GM23248 (cell line): ENCODE measurements around the gene BICD1. TPM values are rescaled to one million over a fixed set of nuclear protein-coding genes. Genes with fewer than 3 reads are reported as not detected.
A peak's percentile ranks its signal among the peaks of the same experiment; 100 is the strongest.

ENCODE experiments used
- DNase-seq: peaks from one replicate; pipeline ENCODE4 v3.0.0-alpha.2; 2015
- H2AFZ ChIP-seq: fragments of 200-600 bp; sonication (generic); 2 replicates; pipeline ENCODE4 v1.6.1; 2016; ENCODE audit warnings: antibody characterized with exemption
- H3F3A ChIP-seq: fragments of 200-600 bp; sonication (generic); 2 replicates; pipeline ENCODE4 v1.6.1; 2016; ENCODE audit warnings: mild to moderate bottlenecking, antibody characterized with exemption, mixed run types; ENCODE audit not compliant: insufficient read depth
- H3K27ac ChIP-seq: fragments of 200-600 bp; sonication (generic); 2 replicates; pipeline ENCODE4 v1.5.1; 2016; ENCODE audit warnings: mild to moderate bottlenecking
- H3K27me3 ChIP-seq: fragments of 200-600 bp; sonication (generic); replicated peaks from 2 replicates; pipeline ENCODE4 v1.6.1; 2016; ENCODE audit warnings: mild to moderate bottlenecking; ENCODE audit not compliant: insufficient read depth
- H3K36me3 ChIP-seq: fragments of 200-600 bp; sonication (generic); 2 replicates; pipeline ENCODE4 v1.6.1; 2016; ENCODE audit warnings: low read depth, mild to moderate bottlenecking
- H3K4me1 ChIP-seq: fragments of 200-600 bp; sonication (generic); 2 replicates; pipeline ENCODE4 v1.6.1; 2016; ENCODE audit warnings: mild to moderate bottlenecking; ENCODE audit not compliant: insufficient read depth
- H3K4me2 ChIP-seq: fragments of 200-600 bp; sonication (generic); one replicate; pipeline ENCODE4 v1.6.1; 2016; ENCODE audit warnings: mild to moderate bottlenecking; ENCODE audit not compliant: unreplicated experiment
- H3K4me3 ChIP-seq: fragments of 200-600 bp; sonication (generic); 2 replicates; pipeline ENCODE4 v1.5.1; 2016; ENCODE audit warnings: mild to moderate bottlenecking
- H3K79me2 ChIP-seq: fragments of 200-600 bp; sonication (generic); 2 replicates; pipeline ENCODE4 v1.6.1; 2016; ENCODE audit warnings: mild to moderate bottlenecking; ENCODE audit not compliant: insufficient read depth
- H3K9ac ChIP-seq: fragments of 200-600 bp; sonication (generic); 2 replicates; pipeline ENCODE4 v1.6.1; 2016; ENCODE audit warnings: mild to moderate bottlenecking
- H3K9me2 ChIP-seq: fragments of 200-600 bp; sonication (generic); 2 replicates; pipeline ENCODE4 v1.6.1; 2016; ENCODE audit warnings: mixed run types, mild to moderate bottlenecking, moderate library complexity; ENCODE audit not compliant: insufficient read depth
- H3K9me3 ChIP-seq: fragments of 200-600 bp; sonication (generic); one replicate; pipeline ENCODE4 v1.6.1; 2017; ENCODE audit warnings: low read depth
- H4K20me1 ChIP-seq: fragments of 200-600 bp; sonication (generic); 2 replicates; pipeline ENCODE4 v1.6.0; 2016; ENCODE audit not compliant: insufficient read depth
- EZH2 ChIP-seq: fragments of 200-600 bp; sonication (generic); IDR thresholded peaks from 2 replicates; pipeline ENCODE4 v1.6.1; 2018; ENCODE audit warnings: antibody characterized with exemption, mild to moderate bottlenecking; ENCODE audit not compliant: insufficient read depth, poor library complexity, severe bottlenecking
- EZH2phosphoT487 ChIP-seq: fragments of 200-600 bp; sonication (generic); IDR thresholded peaks from 2 replicates; pipeline ENCODE4 v1.6.1; 2018; ENCODE audit warnings: antibody characterized with exemption, moderate library complexity, mild to moderate bottlenecking, low read depth; ENCODE audit not compliant: insufficient read depth
- WGBS, 2 experiments: methylation state at CpG; one replicate each; pipeline ENCODE4 v1.1.6; 2015 to 2017; ENCODE audit warnings: low lambda C conversion rate in 2 of 2, low coverage in 1 of 2; ENCODE audit errors: missing lambda C conversion rate in 2 of 2; 5-methylcytosine and 5-hydroxymethylcytosine counted together
- in situ Hi-C: fragments of 300-500 bp; cut with MboI; formaldehyde crosslinking; loops from 2 replicates; pipeline ENCODE4 v1.15.0; 2020
- polyA plus RNA-seq: library from polyadenylated mRNA; unstranded; fragments of >200 nt; fragmentation: Nextera tagmentation; extraction: Ambion mirVana; gene quantifications from 2 replicates; pipeline ENCODE4 v1.2.1, GENCODE V29; 2016
- total RNA-seq: library from RNA; depleted of rRNA; stranded (reverse); fragments of >200 nt; shearing (Covaris generic); gene quantifications from 2 replicates; pipeline ENCODE4 v1.2.3, GENCODE V29; 2014

The BICD1 gene
- total and polyA plus RNA-seq, 2 experiments from 2014 or later, result 9.7 to 20.6 TPM

GRCh38 chr12:32332446-32332845, 225.8 kb downstream of the BICD1 start:
- no peaks in the 10 kb centered on the region for H3F3A ChIP-seq
- no peaks in the 10 kb centered on the region for H3K9me2 ChIP-seq
- TF ChIP-seq EZH2phosphoT487 (no peak), EZH2 (no peak)
- no peaks in the 10 kb centered on the region for H3K4me1 ChIP-seq
- H3K79me2 ChIP-seq, result peaks cover 12% of the 10 kb centered on the region; the same call in 1 of the 2 replicates
- H3K9me3 ChIP-seq, result no peaks in the 10 kb centered on the region
- no peak for DNase-seq
- no peak overlapping the region for H2AFZ ChIP-seq
- H3K36me3 ChIP-seq, result peaks cover 30% of the 10 kb centered on the region; the same call in 1 of the 2 replicates
- no peak overlapping the region for H3K4me3 ChIP-seq
- no peaks in the 10 kb centered on the region for H4K20me1 ChIP-seq
- WGBS, 2 experiments, result 96 to 98% methylated on average over 3 of the region's 3 CpGs
- H3K27ac ChIP-seq, result no peak overlapping the region
- H3K4me2 ChIP-seq, result no peak overlapping the region
- no peak overlapping the region for H3K9ac ChIP-seq
- in situ Hi-C loops, result no loop called here
- H3K27me3 ChIP-seq, result no peaks in the 10 kb centered on the region

- H3K27me3 ChIP-seq, result no peaks in the 10 kb centered on the region
- no peaks in the 10 kb centered on the region for H4K20me1 ChIP-seq
- H3K9me3 ChIP-seq, result no peaks in the 10 kb centered on the region
- no peak overlapping the region for H3K27ac ChIP-seq
- no peak for DNase-seq
- H3F3A ChIP-seq, result no peaks in the 10 kb centered on the region
- TF ChIP-seq EZH2 (no peak), EZH2phosphoT487 (no peak)
- H3K79me2 ChIP-seq, result peaks cover 12% of the 10 kb centered on the region; the same call in 1 of the 2 replicates
- 97 to 98% methylated on average over 4 of the region's 4 CpGs for WGBS, 2 experiments
- H3K9me2 ChIP-seq, result no peaks in the 10 kb centered on the region
- H2AFZ ChIP-seq, result no peak overlapping the region
- H3K4me1 ChIP-seq, result no peaks in the 10 kb centered on the region
- peaks cover 38% of the 10 kb centered on the region for H3K36me3 ChIP-seq
- no peak overlapping the region for H3K4me3 ChIP-seq
- H3K4me2 ChIP-seq, result no peak overlapping the region
- in situ Hi-C loops, result no loop called here
- H3K9ac ChIP-seq, result no peak overlapping the region
Observed at GRCh38 chr12:32334371-32334777, 227.7 kb downstream of the BICD1 start.

- H3F3A ChIP-seq, result no peaks in the 10 kb centered on the region
- H3K27ac ChIP-seq, result no peak overlapping the region
- H3K9me2 ChIP-seq, result no peaks in the 10 kb centered on the region
- WGBS, 2 experiments, result 93% methylated on average over 4 of the region's 4 CpGs
- no peak overlapping the region for H3K4me3 ChIP-seq
- peak; percentile 5 for DNase-seq
- peaks cover 51% of the 10 kb centered on the region for H3K36me3 ChIP-seq
- no peaks in the 10 kb centered on the region for H3K9me3 ChIP-seq
- H3K4me1 ChIP-seq, result no peaks in the 10 kb centered on the region
- in situ Hi-C loops, result no loop called here
- TF ChIP-seq EZH2 (no peak), EZH2phosphoT487 (no peak)
- H3K9ac ChIP-seq, result no peak overlapping the region
- H2AFZ ChIP-seq, result no peak overlapping the region
- no peaks in the 10 kb centered on the region for H3K27me3 ChIP-seq
- 0 out of 2 replicates have a peak, but pooled peaks cover 4% of the 10 kb centered on the region for H3K79me2 ChIP-seq
- H3K4me2 ChIP-seq, result no peak overlapping the region
- no peaks in the 10 kb centered on the region for H4K20me1 ChIP-seq
Observed at GRCh38 chr12:32336261-32336660, 229.6 kb downstream of the BICD1 start.

GRCh38 chr12:32343496-32343895, 236.8 kb downstream of the BICD1 start:
- Histone ChIP-seq H3K4me2 (no peak overlapping the region), H3K9me2 (no peaks in the 10 kb centered on the region), H3F3A (no peaks in the 10 kb centered on the region), H3K36me3 (peaks cover 26% of the 10 kb centered on the region), H3K27me3 (no peaks in the 10 kb centered on the region), H3K9me3 (no peaks in the 10 kb centered on the region), H3K27ac (no peak overlapping the region), H3K9ac (no peak overlapping the region), H3K4me1 (no peaks in the 10 kb centered on the region), H2AFZ (no peak overlapping the region), H4K20me1 (no peaks in the 10 kb centered on the region), H3K4me3 (no peak overlapping the region), H3K79me2 (no peaks in the 10 kb centered on the region)
- no peak for DNase-seq
- in situ Hi-C loops, result no loop called here
- TF ChIP-seq EZH2phosphoT487 (no peak), EZH2 (no peak)
- 92 to 100% methylated on average over 1 of the region's 1 CpG for WGBS, 2 experiments

- Histone ChIP-seq H3K9me3 (no peaks in the 10 kb centered on the region), H2AFZ (no peak overlapping the region), H3K79me2 (no peaks in the 10 kb centered on the region), H3K9ac (no peak overlapping the region), H3K36me3 (peaks cover 23% of the 10 kb centered on the region), H3K9me2 (no peaks in the 10 kb centered on the region), H3F3A (no peaks in the 10 kb centered on the region), H3K4me1 (no peaks in the 10 kb centered on the region), H3K4me2 (no peak overlapping the region), H3K4me3 (no peak overlapping the region), H3K27ac (no peak overlapping the region), H4K20me1 (no peaks in the 10 kb centered on the region), H3K27me3 (no peaks in the 10 kb centered on the region)
- TF ChIP-seq EZH2phosphoT487, result no peak
- 72 to 74% methylated on average over 7 of the region's 7 CpGs for WGBS, 2 experiments
- in situ Hi-C loops, result no loop called here
- no peak for DNase-seq
Observed at GRCh38 chr12:32344047-32344446, 237.4 kb downstream of the BICD1 start.
